NCI-H2196 (cell line): Measurements from ENCODE around the gene STAT5B.
"Not testable (repeated sequence)": the region's sequence is repeated elsewhere in the genome, so short reads cannot be mapped to it uniquely, and the experiment has no call there.

Source experiments
- DNase-seq: peaks from one replicate; lab custom pipeline; 2025; ENCODE audit not compliant: unreplicated experiment; lab: John Stamatoyannopoulos, UW

STAT5B gene

DNA sequence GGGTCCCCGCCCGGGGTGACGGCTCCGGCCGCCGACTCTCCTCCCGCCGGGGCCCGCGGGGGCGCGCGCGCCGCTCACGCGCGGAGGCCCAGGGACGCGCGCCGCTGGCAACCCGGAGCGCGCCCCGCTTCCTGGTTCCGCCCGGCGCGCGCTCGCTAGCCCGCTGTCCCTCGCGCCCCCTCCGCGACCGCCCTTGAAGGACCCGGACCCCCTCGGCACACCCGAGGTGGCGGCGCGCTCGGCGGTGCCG lies at the start of gene STAT5B:
STAT5B (minus strand) TSS at position 33 of the 250 bp plus-strand sequence. CDS start 44,264 bp downstream, outside the sequence.
- DNase-seq = peak; percentile 62

DNA sequence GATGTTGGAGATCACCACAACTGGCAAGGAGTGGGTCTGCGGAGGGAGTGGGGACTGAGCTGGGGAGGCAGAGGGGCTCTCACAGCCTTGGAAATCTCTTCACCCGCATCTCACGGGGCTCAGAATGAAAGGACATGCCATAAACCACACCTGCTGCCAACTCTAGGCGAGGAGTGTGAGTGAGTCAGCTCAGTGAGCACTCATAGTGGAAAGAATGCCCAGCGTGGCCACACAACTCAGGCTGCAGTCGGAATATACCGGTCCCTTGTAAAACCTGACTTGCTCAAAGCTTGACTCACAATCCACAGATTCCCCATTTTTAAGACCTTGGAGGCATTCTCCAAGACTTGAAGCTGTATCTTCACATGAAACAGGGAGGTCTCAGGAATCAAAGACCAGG lies 48.8 kb upstream of the STAT5B start:
- DNase-seq = no peak

DNA sequence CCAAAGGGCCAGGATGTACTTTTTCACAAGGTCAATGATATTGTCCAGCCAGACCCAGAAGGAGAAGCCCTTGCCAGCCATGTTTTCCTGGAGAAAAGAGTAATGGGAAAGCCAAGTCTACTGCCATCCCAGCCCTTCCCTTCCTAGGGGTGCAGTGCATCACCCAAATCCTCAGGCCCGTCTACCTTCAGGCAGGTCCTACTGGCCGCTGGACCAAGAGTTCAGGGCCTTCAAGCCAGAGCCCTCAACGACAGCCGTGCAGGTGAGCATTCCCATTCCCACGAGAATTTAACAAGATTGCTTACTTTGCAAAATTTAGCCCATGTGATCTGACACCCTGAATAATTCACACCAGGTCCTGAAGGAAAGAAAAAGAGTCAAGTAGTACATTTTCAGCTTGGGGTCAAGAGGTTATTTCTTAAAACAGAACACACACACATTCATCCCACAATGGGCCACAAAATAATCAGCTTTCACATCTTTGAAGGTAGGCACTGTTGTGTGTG lies 47.1 kb upstream of the STAT5B start:
- DNase-seq = no peak

DNA sequence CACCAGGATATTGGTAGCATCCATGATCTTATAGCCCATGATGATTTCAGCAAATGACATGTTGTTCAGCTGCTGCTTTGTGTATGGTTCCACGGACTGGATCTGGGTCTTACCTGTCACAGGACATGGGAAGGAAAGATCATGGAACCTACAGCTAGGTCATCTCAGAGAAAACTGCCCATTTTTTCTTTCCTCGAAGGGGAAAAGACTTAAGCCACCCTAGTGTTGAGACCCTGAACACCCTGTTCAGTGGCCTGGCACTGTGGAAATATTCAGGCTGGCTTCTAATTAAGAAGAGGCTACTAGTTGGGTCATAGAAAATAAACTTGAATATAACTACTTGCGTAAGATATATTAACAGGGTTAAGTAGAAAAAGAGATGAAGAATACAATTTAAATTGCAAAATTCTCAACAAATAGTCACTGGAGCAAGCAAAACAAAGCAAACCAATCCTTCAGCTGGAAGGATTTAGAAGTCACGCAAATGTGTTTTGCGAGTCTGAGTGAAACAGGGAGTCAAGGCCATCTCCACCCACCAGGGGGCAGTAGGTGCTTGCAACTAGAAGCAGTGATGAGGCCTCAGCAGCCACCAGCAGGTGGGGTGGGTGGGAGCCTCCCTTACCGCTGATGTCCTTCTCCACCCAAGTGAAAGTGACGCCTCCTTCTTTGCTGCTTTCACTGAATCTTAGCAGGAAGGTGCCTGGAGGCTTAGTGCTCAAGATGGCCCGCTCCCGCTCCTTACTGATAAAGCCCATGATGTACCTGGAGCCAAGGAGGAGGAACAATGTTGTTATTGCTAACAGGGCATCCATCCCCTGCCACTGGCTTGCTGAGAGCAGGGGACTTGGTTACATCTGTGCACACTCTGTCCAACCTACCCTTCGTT lies 46.4 kb upstream of the STAT5B start:
- peak; percentile 76 for DNase-seq

DNA sequence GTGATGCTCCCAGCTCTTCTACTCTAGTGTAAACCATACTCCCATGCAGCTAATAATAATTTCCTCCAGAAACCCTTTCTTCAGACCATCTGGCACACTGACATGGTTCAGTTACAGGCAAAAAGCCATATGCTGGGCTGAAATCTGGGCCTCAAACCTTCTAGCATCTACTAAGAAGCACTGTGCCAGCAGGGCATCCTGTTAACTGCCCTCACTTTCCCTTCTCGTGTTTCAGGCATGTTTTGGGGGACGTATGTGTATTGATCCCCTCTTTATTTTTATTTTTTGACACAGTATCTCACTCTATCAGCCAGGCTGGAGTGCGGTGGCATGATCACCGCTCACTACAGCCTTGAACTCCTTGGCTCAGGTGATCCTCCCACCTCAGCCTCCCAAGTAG lies 45.4 kb upstream of the STAT5B start:
- DNase-seq = no peak

DNA sequence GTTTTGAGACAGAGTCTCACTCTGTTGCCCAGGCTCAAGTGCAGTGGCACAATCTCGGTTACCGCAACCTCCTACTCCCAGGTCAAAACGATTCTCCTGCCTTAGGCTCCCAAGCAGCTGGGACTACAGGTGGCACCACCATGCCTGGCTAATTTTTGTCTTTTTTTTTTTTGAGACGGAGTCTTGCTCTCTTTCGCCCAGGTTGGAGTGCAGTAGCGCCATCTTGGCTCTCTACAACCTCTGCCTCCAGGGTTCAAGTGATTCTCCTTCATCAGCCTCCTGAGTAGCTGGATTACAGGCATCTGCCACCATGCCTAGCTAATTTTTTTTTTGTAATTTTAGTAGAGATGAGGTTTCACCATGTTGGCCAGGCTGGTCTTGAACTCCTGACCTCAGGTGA lies 41.8 kb upstream of the STAT5B start:
- not testable (repeated sequence) for DNase-seq

DNA sequence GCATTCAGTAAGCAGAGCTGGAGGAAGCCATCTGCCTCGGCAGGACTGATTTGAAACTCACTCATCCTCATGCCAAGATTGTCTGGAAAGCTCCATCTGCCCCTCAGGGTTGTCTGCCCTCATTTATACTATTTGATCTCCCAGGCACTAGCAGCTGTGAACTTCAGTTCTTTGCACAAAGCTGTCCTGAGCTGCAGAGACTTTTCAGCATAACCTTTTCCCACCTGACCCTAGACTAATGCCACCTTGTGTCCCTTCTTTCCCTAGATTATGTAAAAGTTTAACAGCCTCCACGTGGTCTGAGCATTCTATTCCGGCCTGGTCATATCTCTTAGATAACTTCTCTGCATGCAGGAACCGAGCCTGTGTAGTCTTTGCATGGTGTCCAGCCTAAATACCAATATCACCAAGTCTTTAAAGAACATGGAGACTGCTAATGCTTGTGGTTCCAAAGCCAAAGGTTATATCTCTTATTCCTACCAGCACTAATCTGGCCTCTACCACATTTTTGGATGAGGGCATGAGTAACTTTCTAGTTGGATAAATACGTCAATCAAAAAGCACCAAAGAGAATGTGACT lies 41.2 kb upstream of the STAT5B start:
- no peak for DNase-seq

DNA sequence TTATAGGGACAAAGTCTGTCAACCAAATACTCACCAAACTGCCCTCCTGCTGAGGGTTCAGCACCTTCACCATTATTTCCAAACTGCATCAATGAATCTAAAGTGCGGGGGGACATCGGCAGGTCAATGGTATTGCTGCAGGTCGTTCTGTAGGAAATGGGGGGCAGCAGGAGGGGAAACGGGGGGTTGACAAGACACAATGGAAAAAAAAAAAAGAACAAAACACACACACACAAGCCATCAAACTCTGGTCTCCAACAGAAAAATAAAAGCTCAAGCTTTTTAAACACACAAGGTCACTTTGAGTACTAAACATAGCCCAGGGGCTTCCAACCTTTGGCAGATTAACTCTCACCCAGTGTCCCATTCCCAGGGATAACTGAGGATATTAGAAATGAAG lies 40.6 kb upstream of the STAT5B start:
- DNase-seq = no peak

DNA sequence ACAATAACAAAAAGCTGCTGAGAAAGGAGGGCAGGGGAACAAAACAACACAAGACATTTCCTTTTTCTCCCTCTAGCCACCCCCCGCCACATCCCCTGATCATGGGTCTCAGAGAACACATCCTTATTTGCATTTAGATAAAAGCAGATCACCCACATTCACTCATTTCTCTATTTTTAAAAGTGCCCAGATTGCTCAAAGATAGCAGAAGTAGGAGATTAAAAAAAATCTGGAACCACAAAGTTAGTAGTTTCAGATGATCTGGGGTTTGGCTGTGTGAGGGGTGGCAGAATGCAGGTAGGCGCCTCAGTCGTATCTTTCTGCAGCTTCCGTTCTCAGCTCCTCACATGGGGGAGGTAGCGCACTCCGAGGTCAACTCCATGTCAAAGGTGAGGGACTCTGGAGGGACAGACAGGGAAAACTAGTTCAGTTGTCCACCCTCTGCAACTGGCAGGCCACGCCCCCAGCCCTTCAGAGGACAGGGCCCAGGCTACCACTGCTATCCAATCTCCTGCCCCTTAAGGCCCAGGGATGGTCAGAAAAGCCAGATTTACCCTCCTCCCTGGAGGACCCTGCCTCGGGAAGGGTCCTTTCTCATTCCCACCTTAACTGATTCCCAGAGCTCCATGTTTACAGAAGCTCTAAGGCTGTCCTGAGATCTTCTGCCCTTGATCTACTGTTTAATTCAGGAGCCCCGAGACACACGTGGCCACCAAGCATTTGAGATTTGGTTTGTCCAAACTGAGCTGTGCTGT lies 39.4 kb upstream of the STAT5B start:
- DNase-seq = no peak

DNA sequence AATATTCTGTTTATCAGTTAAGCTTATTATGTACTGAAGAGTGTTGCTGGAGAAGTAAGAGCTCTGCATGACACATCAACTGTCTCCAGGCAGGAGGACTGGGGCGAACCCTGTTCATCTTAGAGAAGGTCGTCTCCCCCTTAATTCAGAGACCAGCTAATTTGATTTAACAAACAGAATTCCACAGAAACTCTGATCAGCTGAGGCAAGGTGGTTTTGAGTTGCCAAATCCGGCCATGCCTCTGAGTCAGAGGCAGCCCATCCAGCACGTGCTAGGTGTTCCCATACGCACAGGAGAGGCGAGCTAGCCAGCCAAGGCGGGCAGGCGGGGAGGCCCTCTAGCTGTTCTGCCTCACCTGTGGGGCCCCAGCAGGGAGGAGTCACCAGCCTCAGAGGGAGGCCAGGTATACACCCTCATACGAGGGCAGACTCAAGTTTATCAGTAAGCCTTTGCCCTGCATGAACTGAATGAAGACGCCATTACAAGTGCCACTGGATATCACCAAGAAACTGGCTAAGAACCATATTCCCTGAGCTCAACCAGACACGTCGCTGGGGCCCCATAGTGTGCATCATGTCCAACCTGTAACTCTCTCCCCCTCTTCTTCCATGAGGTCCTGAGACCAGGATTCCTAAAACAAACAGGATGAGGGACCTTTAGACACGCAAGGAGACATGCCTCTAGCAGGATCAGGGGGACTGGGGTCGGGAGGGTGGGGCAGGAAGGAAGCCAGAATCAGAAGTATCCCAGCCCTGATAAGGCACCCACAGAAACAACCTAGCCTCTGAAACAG lies 37.8 kb upstream of the STAT5B start:
- DNase-seq = no peak

DNA sequence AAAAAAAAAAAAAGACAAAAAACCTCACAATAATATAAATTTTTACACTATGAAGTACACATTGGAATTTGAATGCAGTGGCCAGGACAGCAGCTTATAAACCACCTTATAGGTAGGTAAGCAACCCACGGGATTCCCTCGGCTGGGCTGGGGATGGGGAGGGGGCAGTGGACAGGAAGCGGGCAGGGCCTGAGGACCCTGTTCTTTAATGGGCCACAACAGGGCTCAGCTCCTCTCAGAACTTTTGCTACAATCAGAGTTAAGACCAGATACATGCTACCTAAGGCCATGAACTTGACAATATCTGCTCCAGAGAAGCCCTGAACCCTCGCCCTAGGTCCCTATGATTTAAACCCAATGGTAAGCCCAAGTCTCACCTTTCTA lies 37.2 kb upstream of the STAT5B start:
- DNase-seq = no peak

DNA sequence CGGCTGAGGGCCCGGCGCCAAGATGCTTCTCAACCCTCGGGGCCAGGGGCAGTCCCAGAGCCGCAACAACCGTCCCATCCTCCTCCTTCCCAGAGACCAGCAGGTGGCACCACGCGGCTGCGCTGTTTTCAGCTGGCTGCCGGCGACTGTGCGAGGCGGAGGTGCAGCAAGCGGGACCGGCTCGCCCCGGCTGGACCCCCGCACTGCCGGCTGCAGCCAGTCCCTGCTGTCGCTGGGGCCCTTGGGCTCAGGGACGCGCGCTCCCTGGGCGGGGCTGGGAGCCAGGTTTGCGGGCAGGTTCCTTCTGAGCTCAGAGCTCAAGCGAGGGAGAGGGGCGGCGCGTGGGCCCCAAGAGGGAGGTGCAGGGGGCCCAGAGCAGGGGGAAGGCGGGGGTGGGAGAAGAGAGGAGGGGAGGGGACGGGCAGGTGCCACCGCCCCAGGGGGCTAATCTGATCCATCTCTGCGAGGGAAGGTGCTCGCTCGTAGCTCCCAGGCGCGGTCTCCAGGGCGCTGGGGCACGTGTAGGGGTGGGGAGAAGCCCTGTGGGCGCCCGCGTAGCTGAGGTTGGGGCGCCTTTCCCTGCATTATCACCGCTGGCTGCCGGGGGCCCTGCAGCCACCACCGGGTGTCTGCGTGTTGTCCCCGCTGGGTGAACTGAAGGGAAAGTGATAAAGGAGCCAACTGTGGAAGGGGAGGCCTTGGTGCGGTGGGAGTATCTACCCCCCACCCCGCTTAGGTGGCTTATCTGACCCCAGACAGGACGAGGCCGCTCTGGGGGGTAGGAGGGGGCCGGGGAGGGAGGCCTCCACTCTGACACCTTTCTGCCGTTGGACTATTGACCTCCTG lies 36.3 kb upstream of the STAT5B start:
- peak; percentile 67 for DNase-seq

DNA sequence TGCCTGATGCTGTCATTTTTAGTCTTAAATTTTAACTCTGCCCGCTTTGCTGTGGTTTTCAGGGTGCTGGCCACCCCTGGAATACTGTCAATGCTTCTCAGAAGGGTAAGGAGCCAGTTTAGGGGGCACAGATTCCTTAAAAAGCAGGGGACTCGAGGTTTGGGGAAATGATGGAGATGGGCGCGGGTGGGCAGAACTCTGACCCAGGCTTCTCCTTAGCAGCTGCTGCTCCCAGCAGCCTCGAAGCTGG lies 35.8 kb upstream of the STAT5B start:
- DNase-seq = no peak

DNA sequence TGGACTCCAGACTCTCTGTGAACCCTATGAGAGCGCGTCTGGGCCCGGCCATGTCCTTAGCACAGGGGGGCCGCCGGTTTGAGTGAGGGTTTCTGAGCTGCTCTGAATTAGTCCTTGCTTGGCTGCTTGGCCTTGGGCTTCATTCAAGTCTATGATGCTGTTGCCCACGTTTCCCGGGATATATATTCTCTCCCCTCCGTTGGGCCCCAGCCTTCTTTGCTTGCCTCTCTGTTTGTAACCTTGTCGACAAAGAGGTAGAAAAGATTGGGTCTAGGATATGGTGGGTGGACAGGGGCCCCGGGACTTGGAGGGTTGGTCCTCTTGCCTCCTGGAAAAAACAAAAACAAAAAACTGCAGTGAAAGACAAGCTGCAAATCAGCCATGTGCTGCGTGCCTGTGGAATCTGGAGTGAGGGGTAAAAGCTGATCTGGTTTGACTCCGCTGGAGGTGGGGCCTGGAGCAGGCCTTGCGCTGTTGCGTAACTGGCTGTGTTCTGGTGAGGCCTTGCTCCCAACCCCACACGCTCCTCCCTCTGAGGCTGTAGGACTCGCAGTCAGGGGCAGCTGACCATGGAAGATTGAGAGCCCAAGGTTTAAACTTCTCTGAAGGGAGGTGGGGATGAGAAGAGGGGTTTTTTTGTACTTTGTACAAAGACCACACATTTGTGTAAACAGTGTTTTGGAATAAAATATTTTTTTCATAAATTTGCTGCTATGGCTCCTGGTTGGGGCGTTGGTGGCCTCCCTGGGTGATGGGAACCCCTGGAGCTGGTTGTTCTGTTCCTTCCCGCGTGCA lies 35.2 kb upstream of the STAT5B start:
- DNase-seq = peak; percentile 66

DNA sequence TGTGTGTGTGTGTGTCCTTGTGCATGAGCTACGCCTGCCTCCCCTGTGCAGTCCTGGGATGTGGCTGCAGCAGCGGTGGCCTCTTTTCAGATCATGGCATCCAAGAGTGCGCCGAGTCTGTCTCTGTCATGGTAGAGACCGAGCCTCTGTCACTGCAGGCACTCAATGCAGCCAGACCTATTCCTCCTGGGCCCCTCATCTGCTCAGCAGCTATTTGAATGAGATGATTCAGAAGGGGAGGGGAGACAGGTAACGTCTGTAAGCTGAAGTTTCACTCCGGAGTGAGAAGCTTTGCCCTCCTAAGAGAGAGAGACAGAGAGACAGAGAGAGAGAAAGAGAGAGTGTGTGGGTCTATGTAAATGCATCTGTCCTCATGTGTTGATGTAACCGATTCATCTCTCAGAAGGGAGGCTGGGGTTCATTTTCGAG lies 34.6 kb upstream of the STAT5B start:
- DNase-seq = no peak

DNA sequence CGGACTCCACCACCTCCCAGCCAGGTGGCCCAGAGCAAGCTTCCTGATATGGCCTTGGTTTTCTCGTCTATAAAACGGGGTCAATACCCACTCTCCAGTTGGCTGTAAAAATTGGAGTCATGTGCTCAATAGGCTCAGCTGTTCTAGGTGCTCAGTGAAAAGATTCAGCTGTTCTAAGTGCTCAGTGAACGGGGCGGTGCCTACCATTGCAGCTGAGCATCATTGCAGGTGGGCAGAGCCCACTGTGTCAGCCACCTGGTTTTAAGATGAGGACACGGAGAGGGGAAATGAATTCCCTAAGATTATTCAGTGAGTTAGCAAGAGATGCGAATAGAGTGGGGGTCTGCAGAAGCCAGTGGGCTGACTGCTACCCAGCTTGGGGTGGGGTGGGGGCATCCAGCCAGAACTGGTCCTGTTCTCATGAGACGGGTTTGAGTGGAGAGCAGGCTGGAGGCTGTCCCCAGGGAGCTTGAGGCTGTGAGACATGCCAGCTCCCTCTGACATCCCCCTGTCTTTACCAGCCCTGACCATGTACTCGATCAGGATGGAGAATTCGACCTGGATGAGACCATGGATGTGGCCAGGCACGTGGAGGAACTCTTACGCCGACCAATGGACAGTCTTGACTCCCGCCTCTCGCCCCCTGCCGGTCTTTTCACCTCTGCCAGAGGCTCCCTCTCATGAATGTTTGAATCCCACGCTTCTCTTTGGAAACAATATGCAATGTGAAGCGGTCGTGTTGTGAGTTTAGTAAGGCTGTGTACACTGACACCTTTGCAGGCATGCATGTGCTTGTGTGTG lies 34.0 kb upstream of the STAT5B start:
- no peak for DNase-seq

DNA sequence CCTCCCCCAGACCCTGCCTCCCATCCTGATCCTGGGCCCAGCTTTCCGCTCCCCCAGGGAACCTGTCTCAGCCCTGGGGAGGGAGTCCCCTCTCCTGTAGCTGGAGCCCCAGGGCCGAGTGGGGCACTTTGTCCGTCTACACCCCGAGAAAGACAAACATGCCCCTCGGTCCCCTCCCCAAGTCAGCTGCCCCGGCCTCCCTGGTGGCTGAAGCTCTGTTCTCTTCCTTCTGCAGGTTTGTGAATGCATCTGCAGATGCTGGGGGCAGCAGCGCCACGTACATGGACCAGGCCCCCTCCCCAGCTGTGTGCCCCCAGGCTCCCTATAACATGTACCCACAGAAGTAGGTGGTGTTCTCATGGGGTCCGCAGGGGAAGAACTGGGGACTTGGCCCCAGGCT lies 33.0 kb upstream of the STAT5B start:
- no peak for DNase-seq

DNA sequence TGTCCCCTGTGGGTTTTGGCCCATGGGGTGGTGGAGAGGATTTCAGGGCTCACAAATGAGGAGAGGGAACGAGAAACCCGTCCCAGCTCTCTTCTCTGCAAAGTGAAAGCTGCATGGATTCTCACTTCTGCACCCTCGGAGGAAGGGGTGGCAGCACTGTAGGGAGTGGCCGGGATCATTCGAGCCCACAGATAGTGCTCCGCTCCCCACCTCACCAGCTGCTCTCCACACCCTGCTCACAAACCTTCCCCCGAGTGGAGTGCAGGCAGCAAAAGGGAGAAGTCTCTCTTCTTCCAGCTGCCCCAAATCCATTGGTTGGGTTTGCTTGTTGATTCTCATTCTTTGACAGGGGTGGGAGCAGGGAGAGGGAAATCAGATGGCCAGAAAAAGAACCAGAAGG lies 32.3 kb upstream of the STAT5B start:
- DNase-seq = no peak

DNA sequence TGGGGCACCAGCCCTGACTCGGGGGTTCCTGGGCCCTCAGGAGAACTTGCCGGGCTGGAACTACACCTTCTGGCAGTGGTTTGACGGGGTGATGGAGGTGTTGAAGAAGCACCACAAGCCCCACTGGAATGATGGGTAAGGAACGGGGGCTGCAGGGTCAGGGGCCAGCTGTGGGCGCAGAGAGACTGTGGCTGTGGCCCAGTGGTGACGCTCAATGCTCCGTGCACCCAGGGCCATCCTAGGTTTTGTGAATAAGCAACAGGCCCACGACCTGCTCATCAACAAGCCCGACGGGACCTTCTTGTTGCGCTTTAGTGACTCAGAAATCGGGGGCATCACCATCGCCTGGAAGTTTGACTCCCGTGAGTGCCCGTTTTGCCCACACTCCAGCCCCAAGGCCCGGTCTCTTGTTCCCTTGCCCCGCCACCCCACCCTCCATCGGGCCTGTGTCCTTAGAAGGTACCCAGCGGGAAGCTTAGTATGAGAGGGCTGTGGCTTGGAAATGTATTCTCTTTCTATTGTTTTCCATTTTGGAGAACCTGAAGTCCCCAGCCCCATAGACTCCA lies 31.3 kb upstream of the STAT5B start:
- DNase-seq = no peak
